ENCODE measurements around the gene ZNF420. TPM values are rescaled to one million over a fixed set of nuclear protein-coding genes. Genes with fewer than 3 reads are reported as not detected.
"Not testable (repeated sequence)": the region's sequence is repeated elsewhere in the genome, so short reads cannot be mapped to it uniquely, and the experiment has no call there.

Gene ZNF420
- total RNA-seq, 1 donor from 2014 or later, result 9.6 TPM

DNA sequence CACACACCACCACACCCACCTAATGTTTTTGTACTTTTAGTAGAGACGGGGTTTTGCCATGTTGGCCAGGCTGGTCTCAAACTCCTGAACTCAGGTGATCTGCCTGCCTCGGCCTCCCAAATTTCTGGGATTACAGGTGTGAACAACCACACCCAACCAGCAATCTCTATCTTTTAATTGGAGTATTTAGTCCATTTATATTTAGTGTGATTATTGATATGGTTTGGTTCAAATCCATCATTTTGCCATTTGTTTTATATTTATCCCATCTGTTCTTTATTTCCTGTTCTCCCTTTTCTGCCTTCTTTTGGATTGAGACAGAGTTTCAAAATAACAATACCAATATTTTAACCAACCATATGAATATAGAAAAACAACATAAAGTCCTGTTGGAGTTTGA is 4.1 kb downstream of the ZNF420 start:
- Histone ChIP-seq H3K9me3 (replicated peaks) (peaks cover 72% of the 10 kb centered on the region), H3K4me1 (peaks cover 27% of the 10 kb centered on the region), H3K36me3 (peaks cover 54% of the 10 kb centered on the region), H3K27me3 (ENCODE audit: low read depth) (no peaks in the 10 kb centered on the region), H3K4me3 (no peak overlapping the region), H3K27ac (replicated peaks) (no peak overlapping the region)
- no peak for DNase-seq
- intact Hi-C loops (cut with micrococcal nuclease), result no loop called here
- TF ChIP-seq, protein P1, sequence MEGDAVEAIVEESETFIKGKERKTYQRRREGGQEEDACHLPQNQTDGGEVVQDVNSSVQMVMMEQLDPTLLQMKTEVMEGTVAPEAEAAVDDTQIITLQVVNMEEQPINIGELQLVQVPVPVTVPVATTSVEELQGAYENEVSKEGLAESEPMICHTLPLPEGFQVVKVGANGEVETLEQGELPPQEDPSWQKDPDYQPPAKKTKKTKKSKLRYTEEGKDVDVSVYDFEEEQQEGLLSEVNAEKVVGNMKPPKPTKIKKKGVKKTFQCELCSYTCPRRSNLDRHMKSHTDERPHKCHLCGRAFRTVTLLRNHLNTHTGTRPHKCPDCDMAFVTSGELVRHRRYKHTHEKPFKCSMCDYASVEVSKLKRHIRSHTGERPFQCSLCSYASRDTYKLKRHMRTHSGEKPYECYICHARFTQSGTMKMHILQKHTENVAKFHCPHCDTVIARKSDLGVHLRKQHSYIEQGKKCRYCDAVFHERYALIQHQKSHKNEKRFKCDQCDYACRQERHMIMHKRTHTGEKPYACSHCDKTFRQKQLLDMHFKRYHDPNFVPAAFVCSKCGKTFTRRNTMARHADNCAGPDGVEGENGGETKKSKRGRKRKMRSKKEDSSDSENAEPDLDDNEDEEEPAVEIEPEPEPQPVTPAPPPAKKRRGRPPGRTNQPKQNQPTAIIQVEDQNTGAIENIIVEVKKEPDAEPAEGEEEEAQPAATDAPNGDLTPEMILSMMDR (IDR thresholded peaks at IDR 0.05; ENCODE audit: borderline replicate concordance), result no peak

DNA sequence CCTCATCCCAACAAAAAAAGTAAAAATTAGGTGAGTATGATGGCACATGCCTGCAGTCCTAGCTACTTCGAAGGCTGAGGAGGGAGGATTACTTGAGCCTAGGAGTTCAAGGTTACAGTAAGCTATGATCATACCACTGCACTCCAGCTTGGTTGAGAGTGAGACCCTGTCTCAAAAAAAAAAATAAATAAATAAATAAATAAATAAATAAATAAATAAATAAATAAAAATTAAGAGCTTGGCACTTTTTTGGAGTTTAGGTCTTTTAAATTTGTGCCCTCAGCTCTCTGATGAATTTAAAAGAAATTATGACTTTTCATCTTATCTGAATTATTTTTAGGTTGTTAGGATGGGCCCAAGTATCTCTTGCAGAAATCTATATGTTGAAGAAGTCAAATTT is 8.9 kb downstream of the ZNF420 start:
- DNase-seq, result no peak
- intact Hi-C loops (cut with micrococcal nuclease), result no loop called here
- Histone ChIP-seq H3K4me3 (no peak overlapping the region), H3K27ac (replicated peaks) (no peak overlapping the region), H3K4me1 (no peaks in the 10 kb centered on the region), H3K9me3 (replicated peaks) (peaks cover 81% of the 10 kb centered on the region), H3K36me3 (peaks cover 95% of the 10 kb centered on the region), H3K27me3 (ENCODE audit: low read depth) (no peaks in the 10 kb centered on the region)
- TF ChIP-seq, protein P1 (IDR thresholded peaks at IDR 0.05; ENCODE audit: borderline replicate concordance), result no peak

DNA sequence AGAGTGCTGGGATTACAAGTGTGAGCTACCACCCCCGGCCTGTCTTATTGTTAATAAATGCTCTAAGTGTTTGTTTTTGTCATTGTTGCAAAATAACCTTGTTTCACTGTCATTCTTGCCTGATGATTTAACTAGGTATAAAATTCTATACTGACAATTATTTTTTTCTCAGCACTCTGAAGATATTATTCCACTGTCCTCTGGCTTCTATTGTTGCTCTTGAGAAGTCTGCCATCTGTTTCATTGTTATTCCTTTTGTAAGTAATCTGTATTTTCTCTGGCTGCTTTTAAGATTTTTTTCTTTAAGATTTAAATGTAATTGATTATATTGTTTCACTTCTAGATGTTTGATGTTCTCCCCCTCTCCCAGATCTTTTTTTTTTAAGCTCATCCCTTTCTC is 17.6 kb downstream of the ZNF420 start:
- Histone ChIP-seq H3K27me3 (ENCODE audit: low read depth) (no peaks in the 10 kb centered on the region), H3K27ac (replicated peaks) (no peak overlapping the region), H3K9me3 (replicated peaks) (peaks cover 91% of the 10 kb centered on the region), H3K4me1 (no peaks in the 10 kb centered on the region), H3K36me3 (peaks cover 100% of the 10 kb centered on the region), H3K4me3 (no peak overlapping the region)
- TF ChIP-seq, protein P1 (IDR thresholded peaks at IDR 0.05; ENCODE audit: borderline replicate concordance), result no peak
- DNase-seq, result no peak
- intact Hi-C loops (cut with micrococcal nuclease), result no loop called here

DNA sequence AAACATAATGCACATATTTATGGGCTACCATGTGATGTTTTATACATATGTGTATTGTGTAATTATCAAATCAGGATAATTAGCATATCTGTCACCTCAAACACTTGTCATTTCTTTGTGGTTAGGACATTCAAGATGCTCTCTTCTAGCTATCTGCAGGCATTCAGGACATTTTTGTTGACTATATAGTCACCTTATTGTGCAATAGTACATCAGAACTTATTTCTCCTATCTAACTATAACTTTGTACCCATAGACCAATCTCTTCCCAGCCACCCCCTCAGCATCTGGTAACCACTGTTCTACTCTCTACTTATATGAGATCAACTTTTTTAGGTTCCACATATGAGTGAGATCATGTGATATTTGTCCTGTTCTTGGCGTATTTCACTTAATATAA is 20.3 kb downstream of the ZNF420 start:
- no peaks in the 10 kb centered on the region for H3K4me1 ChIP-seq
- H3K27me3 ChIP-seq (ENCODE audit: low read depth), result no peaks in the 10 kb centered on the region
- TF ChIP-seq, protein P1 (IDR thresholded peaks at IDR 0.05; ENCODE audit: borderline replicate concordance), result no peak
- H3K27ac ChIP-seq (replicated peaks), result no peak overlapping the region
- peaks cover 100% of the 10 kb centered on the region for H3K36me3 ChIP-seq
- intact Hi-C loops (cut with micrococcal nuclease), result no loop called here
- no peak for DNase-seq
- H3K4me3 ChIP-seq, result no peak overlapping the region
- peaks cover 100% of the 10 kb centered on the region for H3K9me3 ChIP-seq (replicated peaks)

DNA sequence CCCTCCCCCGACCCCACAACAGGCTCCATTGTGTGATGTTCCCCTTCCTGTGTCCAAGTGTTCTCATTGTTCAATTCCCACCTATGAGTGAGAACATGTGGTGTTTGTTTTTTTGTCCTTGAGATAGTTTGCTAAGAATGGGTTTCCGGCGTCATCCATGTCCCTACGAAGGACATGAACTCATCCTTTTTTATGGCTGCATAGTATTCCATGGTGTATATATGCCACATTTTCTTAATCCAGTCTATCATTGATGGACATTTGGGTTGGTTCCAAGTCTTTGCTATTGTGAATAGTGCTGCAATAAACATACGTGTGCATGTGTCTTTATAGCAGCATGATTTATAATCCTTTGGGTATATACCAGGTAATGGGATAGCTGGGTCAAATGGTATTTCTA is 25.9 kb downstream of the ZNF420 start:
- peaks cover 94% of the 10 kb centered on the region for H3K9me3 ChIP-seq (replicated peaks)
- intact Hi-C loops (cut with micrococcal nuclease), result not testable (repeated sequence)

DNA sequence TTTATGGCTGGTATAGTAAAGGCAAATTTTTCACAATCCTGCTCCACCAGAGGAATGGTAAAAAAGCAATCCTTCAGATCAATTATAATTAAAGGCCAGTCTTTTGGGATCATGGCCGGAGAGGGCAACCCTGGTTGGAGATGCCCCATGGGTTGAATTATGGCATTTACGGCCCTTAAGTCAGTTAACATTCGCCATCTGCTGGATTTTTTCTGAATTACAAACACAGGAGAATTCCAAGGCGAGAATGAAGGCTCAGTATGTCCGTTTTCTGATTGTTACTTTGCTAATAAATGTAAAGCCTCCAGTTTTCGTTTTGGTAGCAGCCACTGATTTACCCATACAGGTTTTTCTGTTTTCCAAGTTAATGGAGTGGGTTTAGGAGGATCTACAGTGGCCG is 33.5 kb downstream of the ZNF420 start:
- not testable (repeated sequence) for H3K4me3 ChIP-seq

More for the DNA sequence above, 25.9 kb downstream of the ZNF420 start:
- not testable (repeated sequence) for H3K4me1 ChIP-seq; H3K4me3 ChIP-seq; H3K27ac ChIP-seq (replicated peaks); DNase-seq; H3K27me3 ChIP-seq (ENCODE audit: low read depth)
- H3K36me3 ChIP-seq, result peaks cover 91% of the 10 kb centered on the region

DNA sequence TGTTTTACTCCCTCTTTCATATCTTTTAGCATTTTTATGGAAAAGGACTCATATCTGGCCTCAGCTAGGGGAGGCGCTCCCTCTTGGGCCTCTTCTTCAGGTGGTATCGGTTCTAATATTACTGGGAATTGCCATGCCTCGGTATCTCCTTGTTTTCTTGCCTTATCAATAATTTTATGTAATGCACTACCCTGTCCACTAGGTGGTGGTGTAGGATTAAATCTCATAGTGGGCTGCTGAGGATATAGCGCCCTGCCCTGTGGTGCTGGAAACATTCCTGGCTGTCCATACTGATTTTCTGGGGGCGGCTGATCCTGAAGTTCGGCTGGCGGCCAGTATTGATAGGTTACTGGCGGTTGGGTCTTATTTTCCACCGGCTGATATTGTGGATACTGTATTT is 35.8 kb downstream of the ZNF420 start:
- H3K36me3 ChIP-seq, result peaks cover 91% of the 10 kb centered on the region
- DNase-seq, result no peak
- no peaks in the 10 kb centered on the region for H3K4me1 ChIP-seq
- no peak overlapping the region for H3K27ac ChIP-seq (replicated peaks)
- H3K4me3 ChIP-seq, result no peak overlapping the region
- TF ChIP-seq, protein P1 (IDR thresholded peaks at IDR 0.05; ENCODE audit: borderline replicate concordance), result no peak
- no peaks in the 10 kb centered on the region for H3K27me3 ChIP-seq (ENCODE audit: low read depth)
- intact Hi-C loops (cut with micrococcal nuclease), result no loop called here
- peaks cover 99% of the 10 kb centered on the region for H3K9me3 ChIP-seq (replicated peaks)

More for the DNA sequence above, 33.5 kb downstream of the ZNF420 start:
- H3K27ac ChIP-seq (replicated peaks); DNase-seq; H3K27me3 ChIP-seq (ENCODE audit: low read depth); intact Hi-C loops (cut with micrococcal nuclease); H3K4me1 ChIP-seq: not testable (repeated sequence)
- H3K36me3 ChIP-seq, result peaks cover 98% of the 10 kb centered on the region
- H3K9me3 ChIP-seq (replicated peaks), result peaks cover 100% of the 10 kb centered on the region

DNA sequence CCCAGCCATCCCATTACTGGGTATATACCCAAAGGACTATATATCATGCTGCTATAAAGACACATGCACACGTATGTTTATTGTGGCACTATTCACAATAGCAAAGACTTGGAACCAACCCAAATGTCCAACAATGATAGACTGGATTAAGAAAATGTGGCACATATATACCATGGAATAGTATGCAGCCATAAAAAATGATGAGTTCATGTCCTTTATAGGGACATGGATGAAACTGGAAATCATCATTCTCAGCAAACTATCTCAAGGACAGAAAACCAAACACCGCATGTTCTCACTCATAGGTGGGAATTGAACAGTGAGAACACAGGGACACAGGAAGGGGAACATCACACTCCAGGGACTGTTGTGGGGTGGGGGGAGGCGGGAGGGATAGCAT is 43.9 kb downstream of the ZNF420 start:
- H3K27ac ChIP-seq (replicated peaks); H3K4me1 ChIP-seq; intact Hi-C loops (cut with micrococcal nuclease); DNase-seq; H3K27me3 ChIP-seq (ENCODE audit: low read depth); H3K4me3 ChIP-seq: not testable (repeated sequence)
- Histone ChIP-seq H3K36me3 (peaks cover 59% of the 10 kb centered on the region), H3K9me3 (replicated peaks) (peaks cover 93% of the 10 kb centered on the region)

Data from left ventricle myocardium inferior (tissue), 1 donor.